Stimulated activated CD4-positive, alpha-beta T cell treated with anti-CD3 and anti-CD28 coated beads, Interleukin-1b, Interleukin-23, amount 100 ng/mL, for 1 hour (primary cell): Measurements from ENCODE around the gene TEX28.
"Not testable (repeated sequence)": the region's sequence is repeated elsewhere in the genome, so short reads cannot be mapped to it uniquely, and the experiment has no call there.

Experiments
- DNase-seq, 2 donors: peaks; one replicate each; pipeline ENCODE4 v3.0.0-alpha.2; 2020; ENCODE audit warnings: low read depth in 2 of 2

The TEX28 gene

DNA sequence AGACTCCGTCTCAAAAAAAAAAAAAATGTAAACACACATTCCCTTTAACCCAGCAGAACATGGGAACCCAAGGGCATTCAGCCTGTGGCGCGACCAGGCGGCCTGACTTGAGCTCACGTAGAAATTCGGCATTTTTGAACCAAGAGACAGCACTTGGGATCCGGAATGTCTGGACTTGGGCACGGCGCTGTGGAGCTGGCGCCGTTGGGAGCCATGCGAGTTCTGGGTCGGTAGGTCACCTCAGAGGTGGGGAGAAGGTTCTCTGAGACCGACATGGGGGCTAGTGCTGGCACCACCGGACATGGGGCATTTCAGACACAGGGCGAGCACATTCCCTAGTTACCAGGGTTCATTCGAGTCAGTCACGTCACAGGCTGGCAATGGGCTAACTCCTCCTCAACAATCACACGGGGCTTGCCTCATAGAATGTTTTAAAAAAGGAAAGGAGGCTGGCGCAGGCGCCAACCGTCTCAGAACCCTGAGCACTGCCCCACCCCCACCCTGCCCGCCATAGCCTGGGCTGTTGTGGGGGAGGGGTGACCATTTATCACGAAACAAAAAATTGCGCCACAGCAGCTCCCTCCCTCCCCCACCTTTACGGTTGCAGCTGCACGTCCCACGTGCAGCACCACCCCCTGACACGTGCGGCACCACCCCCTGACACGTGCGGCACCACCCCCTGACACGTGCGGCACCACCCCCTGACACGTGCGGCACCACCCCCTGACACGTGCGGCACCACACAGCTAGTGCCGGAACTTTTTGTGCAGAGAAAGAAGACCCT is at the start of gene TEX28:
TSS of gene TEX28 (minus strand) at position 334 of the 784 bp plus-strand sequence. CDS start 3,007 bp downstream, outside the sequence.
- DNase-seq: no peak

GRCh38 chrX:154343620-154344019 is 48.7 kb upstream of the TEX28 start:
- DNase-seq: not testable (repeated sequence)

GRCh38 chrX:154343063-154343462 is 48.1 kb upstream of the TEX28 start:
- not testable (repeated sequence) for DNase-seq

DNA sequence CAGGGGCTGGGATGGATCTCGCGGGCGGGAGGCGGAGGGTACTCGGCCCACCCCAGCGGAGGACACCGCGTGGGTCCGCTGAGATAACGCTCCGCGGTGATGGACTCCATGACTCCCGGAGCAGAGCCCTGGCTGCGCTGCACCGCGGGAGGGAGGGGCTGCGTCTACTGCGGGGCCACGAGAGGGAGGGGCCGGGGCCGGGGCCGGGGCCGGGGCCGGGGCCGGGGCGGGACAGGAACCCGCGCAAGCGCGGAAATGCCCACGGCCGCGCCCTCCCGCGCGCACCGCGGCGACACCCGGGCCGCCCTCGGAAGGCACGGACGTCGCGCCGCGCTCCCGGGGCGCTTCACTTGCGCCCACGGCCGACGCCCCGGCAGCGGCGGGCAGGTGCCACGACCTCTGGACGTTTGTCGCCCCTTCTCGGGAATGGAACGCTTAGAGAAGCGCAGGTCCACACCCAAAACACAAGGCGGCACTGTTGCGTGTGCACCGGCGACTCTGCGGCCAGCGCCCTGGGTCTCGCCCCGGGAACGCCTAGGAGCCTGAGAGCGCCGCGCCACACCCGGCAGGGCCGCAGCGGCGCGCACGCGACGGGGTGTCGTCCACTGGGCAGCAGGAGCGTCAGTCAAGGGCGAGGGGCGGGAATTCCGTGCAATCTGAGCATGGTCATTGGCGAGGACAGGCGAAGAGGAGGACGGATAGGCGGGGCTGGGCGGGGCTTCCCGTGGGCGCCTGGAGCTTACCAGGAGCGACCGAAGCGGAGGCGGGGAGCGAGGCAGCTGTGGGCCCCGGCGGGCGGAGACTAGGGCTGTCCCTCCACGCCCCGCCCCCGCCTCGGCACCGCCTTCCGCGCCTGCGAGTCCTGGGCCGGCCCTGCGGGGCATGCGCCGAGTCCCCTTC is 46.7 kb upstream of the TEX28 start:
- DNase-seq: not testable (repeated sequence)

GRCh38 chrX:154334496-154334895 is 39.6 kb upstream of the TEX28 start:
- DNase-seq: no peak

GRCh38 chrX:154333837-154334271 is 38.9 kb upstream of the TEX28 start:
- DNase-seq: no peak

DNA sequence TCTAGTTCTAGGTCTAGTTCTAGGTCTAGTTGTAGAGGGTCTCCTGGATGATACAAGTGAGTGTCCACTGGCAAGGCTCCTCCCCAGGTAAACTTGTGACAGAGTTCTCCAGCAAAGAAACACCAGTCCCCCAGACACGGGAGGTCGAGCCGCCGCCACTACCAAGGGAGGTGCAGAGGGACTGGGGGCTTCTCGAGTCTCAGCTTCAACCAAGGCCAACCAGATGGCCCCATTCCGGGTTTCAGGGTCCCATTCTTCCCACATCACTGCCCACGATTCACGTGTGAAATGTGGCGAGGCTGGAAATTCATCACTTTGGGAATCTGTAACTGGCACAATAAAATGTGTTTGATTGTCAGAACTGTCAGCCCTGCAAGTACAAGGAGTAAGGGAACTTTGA is 38.2 kb upstream of the TEX28 start:
- DNase-seq: no peak

DNA sequence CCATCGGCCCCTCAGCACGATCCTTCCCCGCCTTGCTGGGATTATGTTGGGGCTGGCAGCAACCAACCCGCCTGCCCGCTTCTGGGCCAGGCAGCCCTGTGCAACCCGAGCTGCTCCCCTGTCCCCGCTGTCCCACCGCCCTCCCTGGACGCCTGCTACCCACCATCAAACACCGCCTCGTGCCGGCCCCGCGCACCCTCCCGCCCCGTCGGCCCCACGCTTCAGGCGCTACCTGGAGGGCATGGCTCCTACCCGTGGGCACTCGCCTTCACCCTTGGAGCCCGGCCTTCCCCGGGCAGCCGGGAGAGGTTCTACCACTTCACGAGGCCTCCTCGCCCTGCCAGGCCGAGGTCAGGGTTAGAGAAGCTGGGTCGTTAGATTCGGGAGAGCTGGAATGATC is 37.6 kb upstream of the TEX28 start:
- DNase-seq: no peak

- no peak for DNase-seq
These were observed 34.4 kb upstream of the TEX28 start for GRCh38 chrX:154329294-154329693.

GRCh38 chrX:154328646-154329045 is 33.7 kb upstream of the TEX28 start:
- no peak for DNase-seq

DNA sequence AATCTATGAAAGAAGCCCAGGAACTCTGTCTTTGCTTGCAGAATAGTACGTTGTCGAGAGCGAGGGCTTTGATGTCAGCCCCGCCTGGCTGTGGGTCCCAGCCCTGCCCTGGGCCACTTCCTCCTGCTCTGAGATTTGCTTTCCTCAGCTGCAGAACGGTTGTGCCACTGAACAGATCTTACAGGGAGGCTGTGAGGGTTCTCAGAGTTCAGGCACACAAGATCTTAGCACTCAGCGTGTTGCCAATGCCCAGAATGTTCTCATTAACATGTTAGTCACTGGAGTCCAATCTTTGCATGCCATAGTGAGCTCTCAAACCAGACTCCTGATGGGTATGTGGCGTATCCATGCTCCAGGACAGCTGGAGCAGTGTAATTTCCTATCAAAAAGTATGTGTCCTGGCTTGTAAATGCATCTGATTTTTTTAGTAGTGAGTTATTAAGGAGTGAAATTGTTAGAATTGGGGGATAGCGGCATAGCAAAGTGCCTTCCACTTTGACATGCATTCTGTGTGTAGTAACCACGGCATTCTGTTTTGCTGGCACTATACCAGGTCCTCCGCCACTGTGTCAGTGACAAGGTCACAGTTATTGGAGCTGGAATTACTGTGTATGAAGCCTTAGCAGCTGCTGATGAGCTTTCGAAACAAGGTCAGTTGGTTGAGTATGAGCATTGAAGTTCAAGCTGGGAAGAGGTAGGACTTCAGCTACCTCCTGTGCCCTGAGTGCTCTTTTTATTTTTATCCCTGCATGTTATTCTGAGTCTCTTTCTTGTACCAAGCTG is 32.3 kb upstream of the TEX28 start:
- DNase-seq: no peak

GRCh38 chrX:154325541-154325940 is 30.6 kb upstream of the TEX28 start:
- DNase-seq: no peak

GRCh38 chrX:154323537-154323936 is 28.6 kb upstream of the TEX28 start:
- DNase-seq: no peak

DNA sequence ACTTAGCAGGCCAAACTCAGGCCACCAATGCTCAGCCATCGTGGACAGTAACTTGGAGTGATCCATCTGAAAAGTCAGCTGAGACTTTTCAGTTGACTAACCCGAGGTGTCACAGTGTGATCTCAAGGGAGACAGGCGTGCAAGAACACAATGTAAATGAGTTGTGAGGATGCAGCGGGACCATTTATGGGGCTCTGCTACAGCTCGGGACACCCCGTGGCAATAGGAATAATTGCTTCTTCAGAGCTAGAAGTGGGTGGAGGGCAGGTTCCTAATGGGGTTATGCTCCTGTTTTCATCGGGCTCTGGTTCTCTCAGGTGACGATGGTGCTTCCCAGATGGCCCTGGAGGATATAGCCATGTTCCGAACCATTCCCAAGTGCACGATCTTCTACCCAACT is 28.0 kb upstream of the TEX28 start:
- no peak for DNase-seq

DNA sequence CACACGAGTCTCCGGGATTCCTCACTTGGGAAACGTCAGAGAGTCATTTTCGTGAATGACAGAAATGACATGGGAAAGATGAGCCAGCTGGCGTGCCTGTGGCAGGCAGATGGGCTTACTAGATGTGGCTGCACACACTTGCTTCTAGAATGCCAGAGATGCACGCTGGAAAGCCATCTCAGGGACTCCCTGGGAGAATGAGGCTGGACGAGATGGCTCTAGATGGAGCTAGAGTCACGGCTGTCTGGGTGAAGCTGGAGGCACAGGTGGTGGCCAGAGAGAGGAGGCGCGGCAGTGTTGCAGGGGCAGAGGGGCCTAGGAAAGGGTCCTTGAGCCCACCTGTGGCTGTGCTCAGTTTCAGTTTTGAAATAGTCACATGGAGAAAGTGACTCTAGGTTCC is 26.7 kb upstream of the TEX28 start:
- no peak for DNase-seq

- no peak for DNase-seq
These were observed 26.2 kb upstream of the TEX28 start for GRCh38 chrX:154321152-154321551.

DNA sequence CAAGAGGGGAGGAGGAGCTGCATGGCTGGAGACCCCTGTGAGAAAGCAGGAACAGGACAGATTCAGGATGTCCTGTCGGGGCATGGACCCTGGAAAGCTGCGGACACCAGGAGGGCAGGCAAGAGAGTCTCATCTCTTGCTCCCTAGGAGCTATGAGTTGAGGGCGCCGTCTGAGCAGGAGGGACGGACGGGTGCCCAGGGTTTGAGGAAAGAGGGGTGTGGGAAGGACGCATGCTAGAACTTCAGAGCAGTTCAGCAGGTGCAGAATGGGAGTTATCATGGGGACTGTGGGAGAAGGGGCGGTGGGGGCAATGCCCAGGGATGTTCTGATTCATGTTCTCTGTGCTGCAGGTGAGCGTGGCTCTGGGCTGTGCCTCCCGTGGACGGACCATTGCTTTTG is 25.5 kb upstream of the TEX28 start:
- no peak for DNase-seq

- no peak for DNase-seq
These were observed 22.6 kb upstream of the TEX28 start for GRCh38 chrX:154317391-154317995.

DNA sequence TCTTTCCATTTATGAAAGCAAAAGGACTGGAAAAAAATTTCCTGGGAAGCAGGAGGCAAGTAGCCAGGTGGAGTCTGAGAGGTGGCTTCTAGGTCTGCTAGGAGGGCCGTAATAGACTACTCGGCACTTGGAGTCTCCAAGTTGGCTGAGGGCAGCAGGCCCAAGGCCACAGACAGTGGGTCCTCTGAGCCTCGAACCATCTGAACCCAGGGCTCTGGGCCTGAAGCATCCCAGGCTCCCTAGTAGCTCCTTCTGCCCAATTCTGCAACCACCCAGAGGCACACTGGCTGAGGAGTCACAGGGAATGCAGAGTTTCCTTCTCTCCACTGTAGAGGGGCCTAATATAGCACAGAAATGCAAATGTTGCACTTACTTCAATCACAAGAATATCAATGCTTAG is 20.5 kb upstream of the TEX28 start:
- no peak for DNase-seq

DNA sequence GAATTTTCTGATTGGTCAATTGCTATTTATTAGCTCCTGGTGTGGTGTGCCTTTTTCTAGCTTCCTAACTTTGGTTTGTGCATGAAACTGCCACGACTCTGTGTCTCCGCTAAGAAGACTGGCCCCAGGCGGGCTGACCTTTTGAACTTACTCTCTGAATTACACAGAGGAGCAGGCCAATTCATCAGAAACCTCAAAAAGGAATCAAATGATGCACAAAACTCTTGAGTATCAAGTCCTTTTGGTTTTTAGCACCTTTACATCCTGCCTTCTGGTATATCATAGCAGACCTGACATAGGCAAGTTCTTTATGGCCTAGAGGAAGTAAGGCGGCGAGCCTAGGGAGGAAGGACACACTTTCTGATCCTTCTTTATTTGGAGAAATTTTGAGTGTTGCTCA is 18.2 kb upstream of the TEX28 start:
- DNase-seq: no peak

- no peak for DNase-seq
These were observed 17.2 kb upstream of the TEX28 start for GRCh38 chrX:154312116-154312515.
